NCI-H2196 (cell line): ENCODE data around the gene BACE1-AS.
"Not testable (repeated sequence)": the region's sequence is repeated elsewhere in the genome, so short reads cannot be mapped to it uniquely, and the experiment has no call there.

Source experiments
- DNase-seq: peaks from one replicate; lab custom pipeline; 2025; ENCODE audit not compliant: unreplicated experiment; lab: John Stamatoyannopoulos, UW

Gene BACE1-AS

DNA sequence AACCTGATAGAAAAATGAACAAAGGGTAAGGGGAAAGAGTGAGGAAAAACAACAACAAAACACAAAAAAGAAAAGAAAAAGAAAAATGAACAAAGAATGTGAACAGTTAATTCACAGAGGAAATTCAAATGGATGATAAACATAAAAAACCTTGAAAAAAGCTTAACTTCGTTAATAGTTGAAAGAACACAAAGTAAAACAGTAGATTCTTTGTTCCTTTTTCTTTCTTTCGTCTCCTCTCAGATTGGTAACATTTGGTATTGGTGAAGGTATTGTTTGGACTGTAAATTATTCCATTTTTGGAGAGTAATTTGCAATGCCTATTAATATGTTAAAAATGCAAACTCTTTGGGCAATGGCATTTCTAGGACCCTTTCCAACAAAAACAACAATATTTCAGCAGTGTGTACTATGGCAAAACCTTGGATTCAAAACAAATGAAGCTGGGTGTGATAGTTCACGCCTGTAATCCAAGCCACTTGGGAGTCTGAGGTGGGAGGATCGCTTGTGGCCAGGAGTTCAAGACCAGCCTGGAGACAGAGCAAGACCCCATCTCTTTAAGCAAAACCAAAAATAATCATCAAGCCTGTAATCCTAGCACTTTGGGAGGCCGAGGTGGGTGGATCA, 28.2 kb downstream of the BACE1-AS start:
- no peak for DNase-seq

DNA sequence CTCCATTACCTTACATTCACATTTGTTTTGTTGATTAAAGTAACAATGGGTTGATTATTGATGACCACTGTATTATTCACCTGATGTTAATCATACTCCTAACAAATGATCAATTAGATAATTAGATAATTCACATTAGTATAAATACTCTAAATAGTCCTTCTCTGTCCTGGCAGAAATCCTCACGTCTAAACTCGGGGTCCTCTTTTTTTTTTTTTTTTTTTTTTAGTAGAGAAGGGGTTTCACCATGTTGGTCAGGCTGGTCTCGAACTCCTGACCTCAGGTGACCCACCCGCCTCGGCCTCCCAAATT, 36.1 kb downstream of the BACE1-AS start:
- not testable (repeated sequence) for DNase-seq

DNA sequence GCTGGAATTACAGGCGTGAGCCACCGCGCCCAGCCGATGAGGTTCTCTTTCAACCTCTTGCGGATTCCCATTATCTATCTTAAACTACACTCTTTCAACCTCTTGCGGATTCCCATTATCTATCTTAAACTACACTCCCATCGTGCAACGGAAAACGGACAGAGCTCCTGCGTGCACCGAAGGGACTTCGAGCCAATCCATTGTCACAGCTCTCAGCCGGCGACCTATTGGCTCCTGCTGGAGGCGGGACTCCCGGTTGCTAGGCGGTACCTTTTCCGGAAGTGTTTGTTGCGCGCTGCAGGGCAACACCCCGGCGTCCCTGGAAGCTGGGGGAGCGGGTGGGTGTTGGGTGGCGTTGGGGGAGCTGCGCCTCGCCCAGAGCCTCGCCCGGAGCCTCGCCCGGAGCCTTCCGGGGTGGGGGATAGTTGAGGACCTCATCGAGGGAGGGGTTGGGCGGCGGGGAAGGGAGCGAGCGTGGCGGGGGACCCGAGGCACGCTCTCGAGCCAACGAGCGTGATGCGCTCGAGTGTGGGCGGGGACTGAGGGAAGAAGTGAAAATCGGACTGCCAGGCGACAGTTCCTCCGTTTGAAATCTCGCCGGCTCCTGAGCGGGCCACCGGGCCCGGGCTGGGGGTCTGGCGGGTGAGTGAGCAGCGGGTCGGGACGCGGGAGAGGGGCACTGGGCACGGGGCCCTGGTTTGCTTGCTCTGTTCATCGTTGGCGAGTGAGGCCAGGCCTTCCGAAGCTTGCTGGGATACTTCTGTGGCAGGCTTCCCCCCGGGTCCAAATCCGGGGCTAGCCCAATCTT, 36.6 kb downstream of the BACE1-AS start, which contains the start of gene CEP164:
TSS of gene CEP164 (plus strand) at position 288 of the 808 bp plus-strand sequence. CDS start 10,733 bp downstream, outside the sequence.
- peak; percentile 95 for DNase-seq

DNA sequence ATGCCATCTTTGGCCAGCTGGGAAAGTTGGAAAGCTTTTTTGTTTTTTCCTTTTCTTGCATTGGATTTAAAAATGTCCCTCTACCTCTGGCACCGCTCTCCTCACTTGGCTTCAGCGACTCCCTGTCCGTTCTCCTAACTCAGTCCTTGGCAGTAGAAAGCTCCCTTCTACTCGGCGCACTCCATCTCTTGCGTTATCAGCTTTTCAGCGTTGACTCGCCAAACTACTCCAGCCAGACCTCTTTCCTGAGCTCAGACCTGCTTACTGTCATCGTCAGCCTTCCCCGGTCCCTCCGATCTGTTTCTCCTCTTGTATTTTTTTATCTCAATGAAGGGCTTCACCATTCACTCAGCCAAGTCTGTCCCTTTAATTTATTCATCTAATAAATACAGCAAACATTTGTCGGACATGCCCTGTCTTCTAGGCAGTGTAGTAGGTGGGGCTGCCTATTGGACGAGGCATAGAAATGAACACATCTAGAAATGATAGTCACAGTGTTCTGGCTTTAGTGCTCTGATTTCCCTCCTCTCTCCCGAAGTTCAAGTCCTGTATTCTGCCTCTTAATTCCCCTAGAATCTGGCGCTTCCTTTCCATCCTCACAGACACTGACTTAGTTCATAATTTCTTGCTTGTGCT, 37.3 kb downstream of the BACE1-AS start:
- DNase-seq: no peak

DNA sequence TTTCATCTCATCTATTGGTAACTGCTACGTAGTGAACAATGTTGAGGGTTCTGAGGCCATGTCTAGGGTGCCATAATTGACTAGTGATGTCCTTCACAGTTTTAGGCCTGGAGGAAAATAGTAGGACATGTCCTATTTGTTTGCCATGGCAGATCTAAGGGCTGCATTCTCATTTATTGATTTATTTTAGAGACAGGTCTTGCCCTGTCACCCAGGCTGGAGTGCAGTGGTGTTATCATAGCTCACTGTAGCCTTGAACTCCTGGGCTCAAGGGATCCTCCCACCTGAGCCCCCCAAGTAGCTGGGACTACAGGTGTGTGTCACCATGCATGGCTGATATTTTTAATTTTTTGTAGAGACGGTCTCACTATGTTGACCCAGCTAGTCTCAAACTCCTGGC, 41.7 kb downstream of the BACE1-AS start:
- DNase-seq: no peak

DNA sequence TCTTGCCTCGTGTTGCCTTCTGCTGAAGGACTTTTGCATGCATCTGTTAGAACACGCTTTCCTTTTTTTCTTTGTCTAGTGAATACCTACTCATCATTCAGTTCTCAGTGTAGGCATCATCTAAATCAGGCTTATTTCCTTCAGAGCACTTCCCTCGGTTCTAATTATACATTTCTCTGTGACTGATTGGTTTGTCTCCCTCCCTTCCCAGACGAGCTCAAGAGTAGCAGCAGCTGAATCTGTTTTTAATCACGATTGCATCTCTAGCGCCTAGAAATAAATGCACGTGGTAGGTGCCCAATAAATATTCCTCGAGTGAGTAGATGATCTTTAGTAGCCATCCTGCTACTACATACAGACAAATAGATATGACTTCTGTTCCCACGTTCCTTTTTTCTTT, 42.8 kb downstream of the BACE1-AS start:
- no peak for DNase-seq

DNA sequence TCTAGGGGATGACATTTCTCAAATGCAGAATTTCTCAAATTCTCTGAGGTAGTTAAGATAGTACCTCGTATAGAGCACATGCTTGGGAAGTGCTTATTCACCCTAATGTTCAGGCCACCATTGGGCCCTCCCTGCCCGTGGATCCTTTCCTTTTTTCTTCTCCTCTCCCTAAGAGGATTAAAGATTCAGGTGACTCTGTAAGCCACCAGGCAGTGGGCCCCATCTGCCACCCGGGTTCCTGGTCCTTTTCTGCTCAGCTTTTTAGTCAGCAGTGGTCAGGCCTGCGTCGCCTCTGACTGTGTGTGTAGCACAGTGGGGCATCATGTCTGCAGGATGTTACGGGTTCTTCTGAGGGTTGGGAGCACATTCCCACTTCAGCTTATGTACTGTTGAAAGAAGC, 43.8 kb downstream of the BACE1-AS start:
- no peak for DNase-seq

DNA sequence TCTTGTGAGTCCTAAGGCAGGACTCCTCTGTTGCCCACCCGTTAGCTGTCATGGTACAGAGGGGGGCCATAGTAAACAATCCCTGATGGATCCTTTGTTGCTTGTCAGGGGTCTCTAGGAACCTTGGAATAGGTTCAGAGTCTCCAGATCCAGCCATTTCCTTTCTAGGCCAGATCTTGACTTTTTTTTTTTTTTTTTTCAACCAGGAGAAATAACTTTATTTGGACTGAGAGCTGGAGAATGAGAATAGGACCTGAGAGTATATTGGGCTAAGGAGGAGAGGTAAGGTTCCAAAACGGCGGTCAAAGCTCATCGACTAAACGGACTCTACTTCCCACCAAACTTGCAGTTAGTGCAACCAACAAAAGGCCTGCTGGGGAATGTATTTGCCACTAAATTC, 44.3 kb downstream of the BACE1-AS start:
- no peak for DNase-seq

DNA sequence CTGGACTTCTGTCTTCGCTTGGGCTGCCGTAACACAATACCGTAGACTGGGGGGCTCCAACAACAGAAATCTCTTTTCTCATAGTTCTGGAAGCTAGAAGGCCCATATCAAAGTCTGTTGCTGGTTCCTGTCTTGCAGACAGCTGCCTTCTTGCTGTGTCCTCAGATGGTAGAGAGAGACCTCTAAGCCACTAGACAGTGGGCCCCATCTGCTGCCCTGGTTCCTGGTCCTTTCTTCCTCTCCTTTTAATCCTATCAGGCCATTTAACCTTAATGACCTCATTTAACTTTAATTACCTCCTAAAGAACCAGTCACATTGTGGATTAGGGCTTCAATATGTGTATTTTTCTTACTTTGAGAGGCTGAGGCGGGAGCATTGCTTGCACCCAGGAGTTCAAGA, 45.9 kb downstream of the BACE1-AS start:
- DNase-seq: no peak
